ENCODE results near the gene TUT1. TPM values are rescaled to one million over a fixed set of nuclear protein-coding genes. Genes with fewer than 3 reads are reported as not detected.

TUT1 gene
- total and polyA plus RNA-seq, 2 donors from 2014 or later, result 18.7 to 29.5 TPM

DNA sequence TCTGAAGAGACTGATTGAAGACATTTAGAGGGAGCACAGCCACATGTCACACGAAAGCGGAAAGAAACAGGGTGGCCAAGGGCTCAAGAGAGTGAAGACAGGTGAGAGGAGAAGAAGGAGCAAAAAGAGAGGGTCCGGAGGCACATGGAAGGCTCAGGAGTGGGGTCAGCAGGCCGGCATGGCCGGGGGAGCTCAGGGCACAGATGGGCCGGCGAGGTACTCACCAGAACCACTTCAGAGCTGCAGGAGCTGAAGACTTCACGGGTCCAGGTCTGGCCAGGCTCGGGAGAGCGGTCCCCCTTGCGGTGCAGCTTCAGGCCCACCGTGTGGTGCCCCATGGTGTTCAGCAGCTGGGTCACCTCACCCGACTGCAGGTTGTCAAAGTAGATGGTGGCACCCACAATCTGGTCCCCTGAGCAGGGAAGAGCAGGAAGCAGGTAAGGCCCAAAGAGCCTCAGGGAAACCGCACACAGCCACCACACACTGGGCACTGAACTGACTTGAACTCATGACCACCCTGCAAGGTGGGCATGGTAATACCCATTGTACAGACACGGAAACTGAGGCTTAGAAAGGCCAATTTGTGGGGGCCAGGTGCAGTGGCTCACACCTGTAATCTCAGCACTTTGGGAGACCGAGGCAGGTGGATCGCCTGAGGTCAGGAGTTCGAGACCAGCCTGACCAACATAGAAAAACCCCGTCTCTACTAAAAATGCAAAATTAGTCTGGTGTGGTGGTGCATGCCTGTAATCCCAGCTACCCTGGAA lies 56.4 kb downstream of the TUT1 start:
- peaks cover 0 to 27% (median 18%) of the 10 kb centered on the region in 3 donors for H3K4me1 ChIP-seq (ENCODE audit: control insufficient read depth in 2 of 3, insufficient read depth in 2 of 3, low read depth in 1 of 3, low read length in 3 of 3)

DNA sequence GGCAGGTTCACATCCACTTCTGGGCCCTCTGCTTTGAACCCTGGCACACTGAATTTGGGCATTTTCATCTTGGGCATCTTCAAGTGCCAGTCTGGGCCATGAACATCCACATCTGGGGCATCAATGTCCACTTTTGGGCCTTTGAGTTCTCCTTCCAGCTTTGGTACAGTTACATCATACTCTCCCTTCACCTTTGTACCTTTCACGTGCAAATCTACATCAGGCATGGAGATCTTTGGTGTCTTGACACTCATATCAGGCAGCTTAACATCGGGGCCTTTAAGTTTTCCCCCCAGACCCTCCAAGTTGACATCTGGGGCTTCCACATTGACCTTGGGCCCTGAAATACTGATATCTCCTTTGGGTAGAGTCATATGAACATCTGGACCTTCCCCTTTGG lies 59.2 kb downstream of the TUT1 start:
- Histone ChIP-seq H3K9ac (ENCODE audit: low read length in 3 of 3) (no peak overlapping the region), H3K4me1 (ENCODE audit: control insufficient read depth in 2 of 3, insufficient read depth in 2 of 3, low read depth in 1 of 3, low read length in 3 of 3) (peaks cover 0 to 7% (median 0%) of the 10 kb centered on the region in 3 donors), H3K9me3 (ENCODE audit: control insufficient read depth in 2 of 3, insufficient read depth in 1 of 3, low read length in 3 of 3) (no peaks in the 10 kb centered on the region), H3K27me3 (ENCODE audit: control insufficient read depth, insufficient read depth, low read length) (no peaks in the 10 kb centered on the region), H3K36me3 (ENCODE audit: control insufficient read depth in 2 of 3, insufficient read depth in 3 of 3, low read length in 3 of 3) (peaks cover 6 to 56% (median 36%) of the 10 kb centered on the region in 3 donors), H3K27ac (ENCODE audit: low read depth in 2 of 2, low read length in 2 of 2) (no peak overlapping the region), H3K4me3 (ENCODE audit: low read length in 3 of 3) (no peak overlapping the region)
- intact Hi-C loops (cut with DNase I), result no loop called here
- FAIRE-seq (no peak), DNase-seq (no peak)
- TF ChIP-seq, protein P1, sequence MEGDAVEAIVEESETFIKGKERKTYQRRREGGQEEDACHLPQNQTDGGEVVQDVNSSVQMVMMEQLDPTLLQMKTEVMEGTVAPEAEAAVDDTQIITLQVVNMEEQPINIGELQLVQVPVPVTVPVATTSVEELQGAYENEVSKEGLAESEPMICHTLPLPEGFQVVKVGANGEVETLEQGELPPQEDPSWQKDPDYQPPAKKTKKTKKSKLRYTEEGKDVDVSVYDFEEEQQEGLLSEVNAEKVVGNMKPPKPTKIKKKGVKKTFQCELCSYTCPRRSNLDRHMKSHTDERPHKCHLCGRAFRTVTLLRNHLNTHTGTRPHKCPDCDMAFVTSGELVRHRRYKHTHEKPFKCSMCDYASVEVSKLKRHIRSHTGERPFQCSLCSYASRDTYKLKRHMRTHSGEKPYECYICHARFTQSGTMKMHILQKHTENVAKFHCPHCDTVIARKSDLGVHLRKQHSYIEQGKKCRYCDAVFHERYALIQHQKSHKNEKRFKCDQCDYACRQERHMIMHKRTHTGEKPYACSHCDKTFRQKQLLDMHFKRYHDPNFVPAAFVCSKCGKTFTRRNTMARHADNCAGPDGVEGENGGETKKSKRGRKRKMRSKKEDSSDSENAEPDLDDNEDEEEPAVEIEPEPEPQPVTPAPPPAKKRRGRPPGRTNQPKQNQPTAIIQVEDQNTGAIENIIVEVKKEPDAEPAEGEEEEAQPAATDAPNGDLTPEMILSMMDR (IDR thresholded peaks at IDR 0.05; ENCODE audit: borderline replicate concordance, extremely low read depth, insufficient read depth), result no peak

More for the DNA sequence above, 56.4 kb downstream of the TUT1 start:
- peaks cover 5 to 50% (median 26%) of the 10 kb centered on the region in 3 donors for H3K36me3 ChIP-seq (ENCODE audit: control insufficient read depth in 2 of 3, insufficient read depth in 3 of 3, low read length in 3 of 3)
- H3K27ac ChIP-seq (ENCODE audit: low read depth in 2 of 2, low read length in 2 of 2), result no peak overlapping the region
- H3K9ac ChIP-seq (ENCODE audit: low read length in 3 of 3), result no peak overlapping the region
- no peaks in the 10 kb centered on the region for H3K9me3 ChIP-seq (ENCODE audit: control insufficient read depth in 2 of 3, insufficient read depth in 1 of 3, low read length in 3 of 3)
- DNase-seq, result no peak
- no peak for FAIRE-seq
- TF ChIP-seq, protein P1 (IDR thresholded peaks at IDR 0.05; ENCODE audit: borderline replicate concordance, extremely low read depth, insufficient read depth), result no peak
- intact Hi-C loops (cut with DNase I), result no loop called here
- H3K27me3 ChIP-seq (ENCODE audit: control insufficient read depth, insufficient read depth, low read length), result no peaks in the 10 kb centered on the region
- H3K4me3 ChIP-seq (ENCODE audit: low read length in 3 of 3), result no peak overlapping the region

Small RNA genes within 50 kb of the gene (microRNA-seq; reads per million reads assigned to microRNA genes)
- gene MIR6747, result 1.4 reads per million

Other genes with a start within 250 kb of the TUT1 start
- not detected for gene SCGB1A1, start 172.5 kb downstream of the TUT1 start, total RNA-seq
- not detected for gene SCGB1A1, start 172.5 kb downstream of the TUT1 start, polyA plus RNA-seq (ENCODE audit: insufficient read depth, low read depth, low replicate concordance)
- 700 TPM for gene AHNAK, start 44.7 kb downstream of the TUT1 start, total RNA-seq
- 36.6 TPM for gene AHNAK, start 44.7 kb downstream of the TUT1 start, polyA plus RNA-seq (ENCODE audit: insufficient read depth, low read depth, low replicate concordance)
- gene EEF1G, start 17.6 kb downstream of the TUT1 start, total RNA-seq, result 1,136 TPM
- gene EEF1G, start 17.6 kb downstream of the TUT1 start, polyA plus RNA-seq (ENCODE audit: insufficient read depth, low read depth, low replicate concordance), result 1,809 TPM
- gene MTA2, start 10.3 kb upstream of the TUT1 start, total RNA-seq, result 71.8 TPM
- 34.4 TPM for gene MTA2, start 10.3 kb upstream of the TUT1 start, polyA plus RNA-seq (ENCODE audit: insufficient read depth, low read depth, low replicate concordance)
- 83.3 TPM for gene EML3, start 21.3 kb upstream of the TUT1 start, total RNA-seq
- 35.0 TPM for gene EML3, start 21.3 kb upstream of the TUT1 start, polyA plus RNA-seq (ENCODE audit: insufficient read depth, low read depth, low replicate concordance)
- gene ROM1, start 21.7 kb upstream of the TUT1 start, total RNA-seq, result 7.9 TPM
- gene ROM1, start 21.7 kb upstream of the TUT1 start, polyA plus RNA-seq (ENCODE audit: insufficient read depth, low read depth, low replicate concordance), result 11.1 TPM
- 50.6 TPM for gene B3GAT3, start 30.5 kb upstream of the TUT1 start, total RNA-seq
- gene B3GAT3, start 30.5 kb upstream of the TUT1 start, polyA plus RNA-seq (ENCODE audit: insufficient read depth, low read depth, low replicate concordance), result 66.2 TPM
- 309 TPM for gene GANAB, start 55.1 kb upstream of the TUT1 start, total RNA-seq
- gene GANAB, start 55.1 kb upstream of the TUT1 start, polyA plus RNA-seq (ENCODE audit: insufficient read depth, low read depth, low replicate concordance), result 110 TPM
- gene INTS5, start 61.8 kb upstream of the TUT1 start, total RNA-seq, result 21.2 TPM
- gene INTS5, start 61.8 kb upstream of the TUT1 start, polyA plus RNA-seq (ENCODE audit: insufficient read depth, low read depth, low replicate concordance), result 11.2 TPM
- gene C11orf98, start 73.7 kb upstream of the TUT1 start, total RNA-seq, result 44.5 TPM
- gene C11orf98, start 73.7 kb upstream of the TUT1 start, polyA plus RNA-seq (ENCODE audit: insufficient read depth, low read depth, low replicate concordance), result 138 TPM
- gene CSKMT, start 73.8 kb upstream of the TUT1 start, total RNA-seq, result 12.1 TPM
- gene CSKMT, start 73.8 kb upstream of the TUT1 start, polyA plus RNA-seq (ENCODE audit: insufficient read depth, low read depth, low replicate concordance), result 8.2 TPM
- 7.6 TPM for gene UQCC3, start 80.2 kb upstream of the TUT1 start, total RNA-seq
- 24.8 TPM for gene UQCC3, start 80.2 kb upstream of the TUT1 start, polyA plus RNA-seq (ENCODE audit: insufficient read depth, low read depth, low replicate concordance)
- 7.9 TPM for gene LBHD1, start 80.7 kb upstream of the TUT1 start, total RNA-seq
- 5.3 TPM for gene LBHD1, start 80.7 kb upstream of the TUT1 start, polyA plus RNA-seq (ENCODE audit: insufficient read depth, low read depth, low replicate concordance)
- 89.2 TPM for gene UBXN1, start 87.5 kb upstream of the TUT1 start, total RNA-seq
- gene UBXN1, start 87.5 kb upstream of the TUT1 start, polyA plus RNA-seq (ENCODE audit: insufficient read depth, low read depth, low replicate concordance), result 139 TPM
- gene LRRN4CL, start 98.0 kb upstream of the TUT1 start, total RNA-seq, result 1.2 TPM
- gene LRRN4CL, start 98.0 kb upstream of the TUT1 start, polyA plus RNA-seq (ENCODE audit: insufficient read depth, low read depth, low replicate concordance), result 0.58 TPM
- 93.2 TPM for gene BSCL2, start 115.9 kb upstream of the TUT1 start, total RNA-seq
- gene BSCL2, start 115.9 kb upstream of the TUT1 start, polyA plus RNA-seq (ENCODE audit: insufficient read depth, low read depth, low replicate concordance), result 249 TPM
- gene GNG3, start 116.2 kb upstream of the TUT1 start, total RNA-seq, result not detected
- gene GNG3, start 116.2 kb upstream of the TUT1 start, polyA plus RNA-seq (ENCODE audit: insufficient read depth, low read depth, low replicate concordance), result 1.1 TPM
- 49.0 TPM for gene HNRNPUL2, start 135.9 kb upstream of the TUT1 start, total RNA-seq
- gene HNRNPUL2, start 135.9 kb upstream of the TUT1 start, polyA plus RNA-seq (ENCODE audit: insufficient read depth, low read depth, low replicate concordance), result 37.1 TPM
- 24.8 TPM for gene TTC9C, start 137.0 kb upstream of the TUT1 start, total RNA-seq
- 39.2 TPM for gene TTC9C, start 137.0 kb upstream of the TUT1 start, polyA plus RNA-seq (ENCODE audit: insufficient read depth, low read depth, low replicate concordance)
- 15.0 TPM for gene ZBTB3, start 162.6 kb upstream of the TUT1 start, total RNA-seq
- 4.8 TPM for gene ZBTB3, start 162.6 kb upstream of the TUT1 start, polyA plus RNA-seq (ENCODE audit: insufficient read depth, low read depth, low replicate concordance)
- 66.0 TPM for gene POLR2G, start 170.1 kb upstream of the TUT1 start, total RNA-seq
- 143 TPM for gene POLR2G, start 170.1 kb upstream of the TUT1 start, polyA plus RNA-seq (ENCODE audit: insufficient read depth, low read depth, low replicate concordance)
- 27.1 TPM for gene TAF6L, start 179.9 kb upstream of the TUT1 start, total RNA-seq
- 19.3 TPM for gene TAF6L, start 179.9 kb upstream of the TUT1 start, polyA plus RNA-seq (ENCODE audit: insufficient read depth, low read depth, low replicate concordance)
- 57.1 TPM for gene TMEM179B, start 195.9 kb upstream of the TUT1 start, total RNA-seq
- 105 TPM for gene TMEM179B, start 195.9 kb upstream of the TUT1 start, polyA plus RNA-seq (ENCODE audit: insufficient read depth, low read depth, low replicate concordance)
- 16.5 TPM for gene TMEM223, start 200.5 kb upstream of the TUT1 start, total RNA-seq
- gene TMEM223, start 200.5 kb upstream of the TUT1 start, polyA plus RNA-seq (ENCODE audit: insufficient read depth, low read depth, low replicate concordance), result 34.9 TPM
- 83.8 TPM for gene NXF1, start 213.9 kb upstream of the TUT1 start, total RNA-seq
- gene NXF1, start 213.9 kb upstream of the TUT1 start, polyA plus RNA-seq (ENCODE audit: insufficient read depth, low read depth, low replicate concordance), result 70.7 TPM
- gene STX5, start 240.5 kb upstream of the TUT1 start, total RNA-seq, result 39.6 TPM
- 44.6 TPM for gene STX5, start 240.5 kb upstream of the TUT1 start, polyA plus RNA-seq (ENCODE audit: insufficient read depth, low read depth, low replicate concordance)
- gene TEX54, start 241.3 kb upstream of the TUT1 start, total RNA-seq, result not detected
- not detected for gene TEX54, start 241.3 kb upstream of the TUT1 start, polyA plus RNA-seq (ENCODE audit: insufficient read depth, low read depth, low replicate concordance)
- 48.9 TPM for gene WDR74, start 248.1 kb upstream of the TUT1 start, total RNA-seq
- gene WDR74, start 248.1 kb upstream of the TUT1 start, polyA plus RNA-seq (ENCODE audit: insufficient read depth, low read depth, low replicate concordance), result 38.5 TPM